ENCODE measurements around the gene PRDM11. TPM values are rescaled to one million over a fixed set of nuclear protein-coding genes. Genes with fewer than 3 reads are reported as not detected.

Gene PRDM11
- total and polyA plus RNA-seq, 10 of the 15 experiments (the other 5 are each of a cell fraction or from before 2014, with no cell fraction given): 0.03 to 2.4 (median 0.53) TPM

GRCh38 chr11:45144126-45145082 lies 2.0 kb upstream of the PRDM11 start (continued):
- TF ChIP-seq PRDM15 (CRISPR knock-in tag; IDR thresholded peaks at IDR 0.05) (no peak), SMAD1 (IDR thresholded peaks at IDR 0.05; ENCODE audit: low read depth, partially characterized antibody) (no peak), CEBPZ (IDR thresholded peaks at IDR 0.05; ENCODE audit: low read depth, low read length) (no peak), POLR2AphosphoS5 (IDR thresholded peaks at IDR 0.05; ENCODE audit: low read length) (no peak)
